WTC11 (cell line): ENCODE results near the gene TSPAN5. TPM values are rescaled to one million over a fixed set of nuclear protein-coding genes. Genes with fewer than 3 reads are reported as not detected.

ENCODE experiments used
- ATAC-seq: fragments of 200-7000 bp; cut with Tn5 transposase; 2 replicates; pipeline ENCODE4 v1.10.0; 2021; ENCODE audit warnings: mild to moderate bottlenecking, moderate library complexity
- CTCF ChIA-PET: fragments of 300-600 bp; sonication (Branson Sonifier 250); formaldehyde crosslinking; loops from one replicate; lab custom pipeline; 2021; ENCODE audit warnings: antibody characterized with exemption; lab: Charles Lee
- POLR2A ChIA-PET: fragments of 350-600 bp; sonication (Branson Sonifier 250); formaldehyde crosslinking; loops from one replicate; lab custom pipeline; 2021; ENCODE audit warnings: antibody characterized with exemption; lab: Charles Lee
- DNase-seq: peaks from one replicate; pipeline ENCODE4 v3.0.0; 2021; ENCODE audit warnings: low spot score
- H3K27ac Mint-ChIP-seq: 2 replicates; pipeline ENCODE4 v1.8.0; 2021; ENCODE audit warnings: mixed read lengths
- H3K27me3 Mint-ChIP-seq: 2 replicates; pipeline ENCODE4 v1.8.0; 2021; ENCODE audit warnings: low read depth, mild to moderate bottlenecking, moderate library complexity, mixed read lengths
- H3K36me3 Mint-ChIP-seq: 2 replicates; pipeline ENCODE4 v1.8.0; 2021; ENCODE audit warnings: mixed read lengths
- H3K4me1 Mint-ChIP-seq: 2 replicates; pipeline ENCODE4 v1.8.0; 2022; ENCODE audit warnings: mixed read lengths
- H3K4me3 Mint-ChIP-seq: 2 replicates; pipeline ENCODE4 v1.8.0; 2021; ENCODE audit warnings: mild to moderate bottlenecking, moderate library complexity, mixed read lengths
- H3K9me3 Mint-ChIP-seq: 2 replicates; pipeline ENCODE4 v1.8.0; 2021; ENCODE audit warnings: mixed read lengths
- E2F1 ChIP-seq: sonication (generic); formaldehyde crosslinking; IDR thresholded peaks from 2 replicates; pipeline ENCODE4 v1.8.0; 2022; ENCODE audit warnings: mild to moderate bottlenecking, missing genetic modification reagents
- ELF4 ChIP-seq: sonication (generic); formaldehyde crosslinking; IDR thresholded peaks from 2 replicates; pipeline ENCODE4 v1.8.1; 2022; ENCODE audit warnings: low read depth, mild to moderate bottlenecking, moderate library complexity, missing genetic modification reagents
- EMX1 ChIP-seq: fragments of 250-450 bp; sonication (Bioruptor Pico); IDR thresholded peaks from 2 replicates; pipeline ENCODE4 v1.8.0; 2021; ENCODE audit warnings: mild to moderate bottlenecking
- GRHL2 ChIP-seq: fragments of 250-450 bp; sonication (Bioruptor Pico); IDR thresholded peaks from 2 replicates; pipeline ENCODE4 v1.8.0; 2022; ENCODE audit warnings: mild to moderate bottlenecking, moderate library complexity; ENCODE audit not compliant: insufficient replicate concordance, severe bottlenecking
- GTF2I ChIP-seq: fragments of 250-450 bp; sonication (Bioruptor Pico); conservative IDR thresholded peaks from 2 replicates; pipeline ENCODE4 v1.4.0; 2021; ENCODE audit warnings: mild to moderate bottlenecking
- JUN ChIP-seq: sonication (generic); formaldehyde crosslinking; IDR thresholded peaks from 2 replicates; pipeline ENCODE4 v1.8.0; 2023; ENCODE audit warnings: mild to moderate bottlenecking, missing genetic modification reagents
- NFATC4 ChIP-seq: fragments of 250-450 bp; sonication (Bioruptor Pico); IDR thresholded peaks from 2 replicates; pipeline ENCODE4 v1.9.0; 2021; ENCODE audit warnings: mild to moderate bottlenecking
- NFE2L1 ChIP-seq: sonication (generic); formaldehyde crosslinking; IDR thresholded peaks from 2 replicates; pipeline ENCODE4 v1.8.1; 2023; ENCODE audit warnings: missing genetic modification reagents
- NR2C2 ChIP-seq: sonication (generic); formaldehyde crosslinking; IDR thresholded peaks from 2 replicates; pipeline ENCODE4 v1.8.0; 2022; ENCODE audit warnings: mild to moderate bottlenecking, missing genetic modification reagents
- OVOL2 ChIP-seq: fragments of 250-450 bp; sonication (Bioruptor Pico); IDR thresholded peaks from 2 replicates; pipeline ENCODE4 v1.9.0; 2021; ENCODE audit warnings: mild to moderate bottlenecking, borderline replicate concordance
- RELA ChIP-seq: sonication (generic); formaldehyde crosslinking; IDR thresholded peaks from 2 replicates; pipeline ENCODE4 v1.8.1; 2022; ENCODE audit warnings: missing genetic modification reagents, mild to moderate bottlenecking, borderline replicate concordance
- SP1 ChIP-seq: sonication (generic); formaldehyde crosslinking; conservative IDR thresholded peaks from 2 replicates; pipeline ENCODE4 v1.8.1; 2022; ENCODE audit warnings: missing genetic modification reagents
- TCF7 ChIP-seq: sonication (generic); formaldehyde crosslinking; IDR thresholded peaks from 2 replicates; pipeline ENCODE4 v1.8.0; 2022; ENCODE audit warnings: mild to moderate bottlenecking, low read depth, missing genetic modification reagents, moderate library complexity
- TP53 ChIP-seq: sonication (generic); formaldehyde crosslinking; IDR thresholded peaks from 2 replicates; pipeline ENCODE4 v1.8.1; 2023; ENCODE audit warnings: mild to moderate bottlenecking, missing genetic modification reagents
- ZMAT4 ChIP-seq: fragments of 250-450 bp; sonication (Bioruptor Pico); IDR thresholded peaks from 2 replicates; pipeline ENCODE4 v1.9.0; 2021; ENCODE audit warnings: mild to moderate bottlenecking
- ZNF423 ChIP-seq: fragments of 250-450 bp; sonication (Bioruptor Pico); IDR thresholded peaks from 2 replicates; pipeline ENCODE4 v2.1.2; 2022; ENCODE audit warnings: mild to moderate bottlenecking, moderate library complexity
- ZSCAN18 ChIP-seq: fragments of 250-450 bp; sonication (Bioruptor Pico); IDR thresholded peaks from 2 replicates; pipeline ENCODE4 v2.1.2; 2022; ENCODE audit warnings: mild to moderate bottlenecking, moderate library complexity
- total RNA-seq: library from RNA; stranded (reverse); gene quantifications from 3 replicates; pipeline ENCODE4 v1.2.3, GENCODE V29; 2021
- TF ChIP-seq, protein P1 (sequence below): sonication (generic); formaldehyde crosslinking; IDR thresholded peaks from 2 replicates; pipeline ENCODE4 v1.8.1; 2022; ENCODE audit warnings: mild to moderate bottlenecking, moderate library complexity, missing genetic modification reagents
- TF ChIP-seq, protein P2 (sequence below): sonication (generic); formaldehyde crosslinking; IDR thresholded peaks from 2 replicates; pipeline ENCODE4 v1.8.1; 2023; ENCODE audit warnings: mild to moderate bottlenecking, missing genetic modification reagents, moderate library complexity
- TF ChIP-seq, protein P3 (sequence below): sonication (generic); formaldehyde crosslinking; IDR thresholded peaks from 2 replicates; pipeline ENCODE4 v1.8.1; 2022; ENCODE audit warnings: low read depth, missing genetic modification reagents, borderline replicate concordance
- TF ChIP-seq, protein P4 (sequence below): fragments of 200-600 bp; IDR thresholded peaks from 2 replicates; pipeline ENCODE4 v1.8.0; 2022; ENCODE audit warnings: antibody characterized with exemption

TSPAN5 gene
- total RNA-seq, 1 experiment from 2014 or later = 22.7 TPM

- TF ChIP-seq, protein P1, sequence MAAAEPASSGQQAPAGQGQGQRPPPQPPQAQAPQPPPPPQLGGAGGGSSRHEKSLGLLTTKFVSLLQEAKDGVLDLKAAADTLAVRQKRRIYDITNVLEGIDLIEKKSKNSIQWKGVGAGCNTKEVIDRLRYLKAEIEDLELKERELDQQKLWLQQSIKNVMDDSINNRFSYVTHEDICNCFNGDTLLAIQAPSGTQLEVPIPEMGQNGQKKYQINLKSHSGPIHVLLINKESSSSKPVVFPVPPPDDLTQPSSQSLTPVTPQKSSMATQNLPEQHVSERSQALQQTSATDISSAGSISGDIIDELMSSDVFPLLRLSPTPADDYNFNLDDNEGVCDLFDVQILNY (CRISPR knock-in tag) = no peak
Measured at GRCh38 chr4:98571161-98571786, 87.1 kb downstream of the TSPAN5 start (continued).

DNA sequence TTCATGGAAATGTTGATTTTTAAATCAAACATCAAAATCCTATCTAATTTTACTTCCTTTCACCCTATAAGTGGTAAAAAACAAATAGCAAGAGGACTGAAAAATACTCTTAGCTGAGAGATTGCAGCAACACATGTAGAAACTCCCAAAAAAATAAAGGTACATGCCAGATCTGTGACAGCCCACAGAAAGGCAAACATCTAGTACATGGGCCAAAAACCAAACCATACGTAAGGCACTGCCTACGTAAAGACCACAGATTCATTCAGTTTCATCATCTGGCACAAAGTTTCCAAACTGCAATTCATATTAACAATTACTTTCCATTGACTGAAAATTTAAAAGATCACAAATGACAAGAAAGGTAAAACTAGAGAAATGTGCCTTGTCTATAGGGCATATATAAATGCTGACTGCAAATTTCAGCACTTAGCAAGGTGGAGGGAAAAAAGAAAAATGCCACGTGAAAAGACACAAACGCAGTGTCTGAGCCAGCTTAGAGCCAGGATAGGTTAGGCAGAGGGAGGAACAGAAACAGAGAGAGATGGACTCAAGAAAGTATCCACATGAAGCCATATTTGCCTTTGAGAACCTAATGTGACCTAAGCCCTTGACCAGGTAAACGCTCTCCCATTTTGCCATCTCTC lies 88.1 kb downstream of the TSPAN5 start:
- Mint-ChIP-seq H3K27ac (peak overlapping the region; percentile 81; the same call in 1 of the 2 replicates), H3K36me3 (no peaks in the 10 kb centered on the region), H3K4me3 (no peak overlapping the region), H3K27me3 (no peaks in the 10 kb centered on the region), H3K4me1 (peaks cover 42% of the 10 kb centered on the region), H3K9me3 (no peaks in the 10 kb centered on the region)
- TF ChIP-seq TCF7 (CRISPR knock-in tag) (no peak), NR2C2 (CRISPR knock-in tag) (no peak), SP1 (CRISPR knock-in tag) (no peak), ZNF423 (CRISPR knock-in tag) (no peak), NFATC4 (CRISPR knock-in tag) (no peak), JUN (CRISPR knock-in tag) (no peak), OVOL2 (CRISPR knock-in tag) (no peak), ELF4 (CRISPR knock-in tag) (no peak), GRHL2 (CRISPR knock-in tag) (no peak), TP53 (CRISPR knock-in tag) (no peak), GTF2I (CRISPR knock-in tag) (no peak), ZSCAN18 (CRISPR knock-in tag) (no peak), RELA (CRISPR knock-in tag) (no peak), EMX1 (CRISPR knock-in tag) (no peak), NFE2L1 (no peak), E2F1 (no peak), ZMAT4 (CRISPR knock-in tag) (no peak)
- TF ChIP-seq, protein P2, sequence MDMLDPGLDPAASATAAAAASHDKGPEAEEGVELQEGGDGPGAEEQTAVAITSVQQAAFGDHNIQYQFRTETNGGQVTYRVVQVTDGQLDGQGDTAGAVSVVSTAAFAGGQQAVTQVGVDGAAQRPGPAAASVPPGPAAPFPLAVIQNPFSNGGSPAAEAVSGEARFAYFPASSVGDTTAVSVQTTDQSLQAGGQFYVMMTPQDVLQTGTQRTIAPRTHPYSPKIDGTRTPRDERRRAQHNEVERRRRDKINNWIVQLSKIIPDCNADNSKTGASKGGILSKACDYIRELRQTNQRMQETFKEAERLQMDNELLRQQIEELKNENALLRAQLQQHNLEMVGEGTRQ (CRISPR knock-in tag) = no peak
- TF ChIP-seq, protein P3, sequence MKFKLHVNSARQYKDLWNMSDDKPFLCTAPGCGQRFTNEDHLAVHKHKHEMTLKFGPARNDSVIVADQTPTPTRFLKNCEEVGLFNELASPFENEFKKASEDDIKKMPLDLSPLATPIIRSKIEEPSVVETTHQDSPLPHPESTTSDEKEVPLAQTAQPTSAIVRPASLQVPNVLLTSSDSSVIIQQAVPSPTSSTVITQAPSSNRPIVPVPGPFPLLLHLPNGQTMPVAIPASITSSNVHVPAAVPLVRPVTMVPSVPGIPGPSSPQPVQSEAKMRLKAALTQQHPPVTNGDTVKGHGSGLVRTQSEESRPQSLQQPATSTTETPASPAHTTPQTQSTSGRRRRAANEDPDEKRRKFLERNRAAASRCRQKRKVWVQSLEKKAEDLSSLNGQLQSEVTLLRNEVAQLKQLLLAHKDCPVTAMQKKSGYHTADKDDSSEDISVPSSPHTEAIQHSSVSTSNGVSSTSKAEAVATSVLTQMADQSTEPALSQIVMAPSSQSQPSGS (CRISPR knock-in tag) = no peak
- TF ChIP-seq, protein P4, sequence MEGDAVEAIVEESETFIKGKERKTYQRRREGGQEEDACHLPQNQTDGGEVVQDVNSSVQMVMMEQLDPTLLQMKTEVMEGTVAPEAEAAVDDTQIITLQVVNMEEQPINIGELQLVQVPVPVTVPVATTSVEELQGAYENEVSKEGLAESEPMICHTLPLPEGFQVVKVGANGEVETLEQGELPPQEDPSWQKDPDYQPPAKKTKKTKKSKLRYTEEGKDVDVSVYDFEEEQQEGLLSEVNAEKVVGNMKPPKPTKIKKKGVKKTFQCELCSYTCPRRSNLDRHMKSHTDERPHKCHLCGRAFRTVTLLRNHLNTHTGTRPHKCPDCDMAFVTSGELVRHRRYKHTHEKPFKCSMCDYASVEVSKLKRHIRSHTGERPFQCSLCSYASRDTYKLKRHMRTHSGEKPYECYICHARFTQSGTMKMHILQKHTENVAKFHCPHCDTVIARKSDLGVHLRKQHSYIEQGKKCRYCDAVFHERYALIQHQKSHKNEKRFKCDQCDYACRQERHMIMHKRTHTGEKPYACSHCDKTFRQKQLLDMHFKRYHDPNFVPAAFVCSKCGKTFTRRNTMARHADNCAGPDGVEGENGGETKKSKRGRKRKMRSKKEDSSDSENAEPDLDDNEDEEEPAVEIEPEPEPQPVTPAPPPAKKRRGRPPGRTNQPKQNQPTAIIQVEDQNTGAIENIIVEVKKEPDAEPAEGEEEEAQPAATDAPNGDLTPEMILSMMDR = no peak
- ChIA-PET POLR2A (no interaction called here), CTCF (no interaction called here)
- DNase-seq = no peak
- no peak for ATAC-seq
